ENCODE results near the gene PROB1. TPM values are rescaled to one million over a fixed set of nuclear protein-coding genes. Genes with fewer than 3 reads are reported as not detected.

Gene PROB1
- total and polyA plus RNA-seq, 2 of the 8 experiments (the other 6 are each of a cell fraction or from before 2014, with no cell fraction given), result 0.89 to 3.1 TPM

- Histone ChIP-seq H3K4me3 (ENCODE audit: extremely low read depth in 1 of 4, insufficient read depth in 2 of 4, low read depth in 3 of 4, low read length in 4 of 4) (peak overlapping the region; percentile 77 to 89 (median 84)), H3K4me1 (replicated peaks in 1 of 4; ENCODE audit: control insufficient read depth in 3 of 4, insufficient read depth in 4 of 4, low read length in 3 of 4) (peaks cover 0 to 8% (median 2%) of the 10 kb centered on the region in 4 experiments; a peak in 4 of 7 replicates), H3K79me1 (ENCODE audit: low read depth, low read length) (no peaks in the 10 kb centered on the region), H2BK15ac (ENCODE audit: low read length) (no peak overlapping the region), H3K9ac (replicated peaks in 1 of 4; ENCODE audit: extremely low read depth in 1 of 4, low read depth in 3 of 4, low read length in 3 of 4) (peak overlapping the region in 1 of 4 experiments; percentile 24; a peak in 2 of 7 replicates), H3K79me2 (ENCODE audit: control insufficient read depth in 1 of 2, insufficient read depth in 2 of 2, low read length in 2 of 2) (no peaks in the 10 kb centered on the region), H4K20me1 (replicated peaks in 1 of 2; ENCODE audit: control insufficient read depth in 1 of 2, insufficient read depth in 2 of 2, low read length in 2 of 2) (no peaks in the 10 kb centered on the region), H2BK120ac (replicated peaks; ENCODE audit: low read depth, low read length) (no peak overlapping the region), H4K8ac (ENCODE audit: extremely low read depth, insufficient read depth, low read length) (no peak overlapping the region), H3K14ac (ENCODE audit: insufficient read length) (no peak overlapping the region), H3K18ac (ENCODE audit: extremely low read depth, low read length) (no peak overlapping the region), H3K4ac (replicated peaks; ENCODE audit: insufficient read length, low read depth, low read length) (no peak overlapping the region), H3K36me3 (ENCODE audit: control insufficient read depth in 2 of 4, insufficient read depth in 4 of 4, low read length in 3 of 4) (peaks cover 0 to 6% (median 3%) of the 10 kb centered on the region in 4 experiments; a peak in 2 of 8 replicates), H2BK12ac (ENCODE audit: low read depth, low read length) (no peak overlapping the region), H3K9me3 (ENCODE audit: insufficient read depth in 2 of 2, low read depth in 1 of 2, low read length in 1 of 2) (no peaks in the 10 kb centered on the region), H3K56ac (replicated peaks; ENCODE audit: insufficient read length, low read depth, low read length) (no peak overlapping the region), H2AK5ac (ENCODE audit: low read depth, low read length) (no peak overlapping the region), H2BK5ac (ENCODE audit: low read depth, low read length) (no peak overlapping the region), H4K5ac (ENCODE audit: insufficient read length, low read depth, low read length) (no peak overlapping the region), H2AFZ (ENCODE audit: low read length) (0 out of 2 replicates have a peak overlapping the region, but pooled peaks have one; percentile 13), H4K91ac (replicated peaks; ENCODE audit: insufficient read length, low read length) (no peak overlapping the region), H3K27me3 (replicated peaks in 1 of 4; ENCODE audit: control insufficient read depth in 3 of 4, extremely low read depth in 1 of 4, insufficient read depth in 3 of 4, low read length in 3 of 4) (no peaks in the 10 kb centered on the region), H3K23ac (ENCODE audit: insufficient read length) (no peak overlapping the region), H3K4me2 (ENCODE audit: insufficient read depth in 1 of 2, low read depth in 2 of 2, low read length in 2 of 2) (peak overlapping the region; percentile 72 to 99), H3K27ac (ENCODE audit: low read depth, low read length) (no peak overlapping the region), H3K23me2 (ENCODE audit: low read depth, low read length) (peaks cover 4% of the 10 kb centered on the region; the same call in 1 of the 2 replicates), H2BK20ac (ENCODE audit: low read length) (no peak overlapping the region)
- DNase-seq (ENCODE audit: low read depth in 1 of 2, low spot score in 2 of 2) (peak in 1 of 2 experiments; percentile 52), FAIRE-seq (no peak)
- 32% methylated on average over 8 of the region's 8 CpGs; no CpG with 5 or more reads in 1 of the 2 experiments for WGBS, 2 experiments (ENCODE audit: extremely low coverage in 1 of 2, insufficient coverage in 1 of 2, insufficient read length in 1 of 2, insufficient replicate concordance in 2 of 2, low coverage in 1 of 2, low lambda C conversion rate in 2 of 2, missing lambda C conversion rate in 1 of 2)
- ChIA-PET POLR2A (ENCODE audit: partially characterized antibody) (interaction anchor here (0.6 to 3.3 kb wide), 21 partner anchors 9 to 271 kb away, joined by 3 to 16 read pairs (median 4); partner anchors contain the start of genes ECSCR, PAIP2, SPATA24 and UBE2D2), CTCF (ENCODE audit: partially characterized antibody) (interaction anchor here (0.8 to 4.7 kb wide), 10 partner anchors 17 to 327 kb away, joined by 3 to 53 read pairs (median 4); no protein-coding TSS in a partner anchor)
- TF ChIP-seq JUND (IDR thresholded peaks at IDR 0.05; ENCODE audit: low read length) (no peak), E2F6 (IDR thresholded peaks at IDR 0.05) (no peak), NANOG (IDR thresholded peaks at IDR 0.05; ENCODE audit: insufficient read depth, low read depth, low read length, poor library complexity, severe bottlenecking) (no peak), ATF3 (IDR thresholded peaks at IDR 0.05; ENCODE audit: insufficient read depth, low read depth, low read length) (no peak), CEBPB (IDR thresholded peaks at IDR 0.05; ENCODE audit: low read depth, low read length) (no peak), PHF8 (conservative IDR thresholded peaks at IDR 0.05; ENCODE audit: low read depth, low read length) (no peak), EP300 (IDR thresholded peaks at IDR 0.05; ENCODE audit: borderline replicate concordance in 1 of 2, low read depth in 2 of 2, low read length in 2 of 2) (no peak), SP4 (IDR thresholded peaks at IDR 0.05; ENCODE audit: low read length) (no peak), MAFK (IDR thresholded peaks at IDR 0.05; ENCODE audit: low read depth, low read length) (no peak), FOSL1 (IDR thresholded peaks at IDR 0.05; ENCODE audit: insufficient read depth, low read depth, low read length) (no peak)
These were observed 43.8 kb upstream of the PROB1 start for GRCh38 chr5:139438707-139439012.
